ENCODE measurements around the gene FGF22.
"Not testable (repeated sequence)": the region's sequence is repeated elsewhere in the genome, so short reads cannot be mapped to it uniquely, and the experiment has no call there.

FGF22 gene

DNA sequence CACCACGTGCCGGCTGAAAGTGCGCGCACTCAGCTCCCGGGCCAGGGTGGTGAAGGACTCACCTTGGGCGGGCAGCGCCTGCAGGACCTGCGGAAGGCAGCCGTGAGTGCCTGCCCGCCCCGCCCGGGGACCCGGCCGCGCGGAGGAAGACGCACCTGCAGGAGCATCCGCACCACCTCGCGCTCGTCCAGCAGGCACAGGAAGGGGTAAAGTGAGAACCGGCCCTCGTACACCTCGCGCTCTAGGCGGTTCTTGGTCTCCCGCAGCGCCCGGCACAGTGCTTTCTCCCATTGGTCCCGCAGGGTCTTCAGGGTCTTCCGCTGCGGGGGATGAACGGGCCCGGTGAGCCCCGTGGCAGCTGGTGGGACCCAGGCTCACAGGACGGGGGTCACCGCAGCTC is 17.0 kb upstream of the FGF22 start:
- no peak for DNase-seq

DNA sequence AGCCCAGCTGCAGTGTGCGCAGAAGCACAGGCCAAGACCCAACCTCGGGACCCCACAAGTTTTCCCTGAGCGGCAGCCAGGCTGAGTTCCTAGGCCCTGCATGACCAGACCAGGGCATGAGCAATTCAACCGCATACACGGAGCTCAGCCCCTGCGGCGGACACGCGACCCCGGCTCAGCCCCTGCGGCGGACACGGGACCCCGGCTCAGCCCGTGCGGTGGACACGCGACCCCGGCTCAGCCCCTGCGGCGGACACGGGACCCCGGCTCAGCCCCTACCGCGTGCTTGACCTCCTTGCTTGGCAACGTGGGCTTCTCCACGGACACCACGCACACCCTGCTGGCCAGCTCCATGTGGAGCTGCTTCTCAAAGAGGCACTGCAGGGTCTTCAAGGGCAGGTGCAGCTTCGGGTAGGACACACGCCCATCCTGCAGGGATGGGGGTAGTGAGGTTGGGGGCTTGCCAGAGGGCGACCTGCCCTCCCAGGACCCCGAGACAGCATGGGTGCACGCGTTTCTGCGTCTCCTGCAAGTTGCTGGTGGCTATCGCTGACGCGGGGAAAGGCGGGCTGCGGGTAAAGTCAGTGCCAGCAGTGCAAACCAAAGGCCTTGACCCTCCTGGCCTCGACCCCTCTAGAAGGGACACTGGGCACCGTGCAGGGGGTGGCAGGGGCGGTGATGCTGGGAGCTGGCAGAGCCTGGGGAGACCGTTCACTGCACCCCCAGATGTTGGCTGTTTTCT is 16.3 kb upstream of the FGF22 start:
- no peak for DNase-seq

DNA sequence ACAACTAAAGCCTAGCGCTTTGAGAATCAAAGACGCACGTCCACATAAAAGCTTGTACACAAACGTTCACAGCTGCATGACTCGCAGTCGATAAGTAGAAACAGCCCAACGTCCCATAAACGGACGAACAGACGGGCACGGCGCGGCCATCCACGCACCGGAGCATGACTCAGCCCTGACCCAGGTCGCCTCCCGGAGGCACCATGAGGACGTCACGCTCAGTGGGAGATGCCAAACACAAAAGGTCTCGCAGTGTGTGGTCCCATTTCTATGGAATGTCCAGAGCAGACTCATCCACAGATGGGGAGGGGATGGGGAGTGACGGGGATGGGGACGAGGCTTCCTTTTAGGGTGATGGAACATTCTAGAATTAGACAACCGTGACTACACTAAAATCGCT is 15.7 kb upstream of the FGF22 start:
- DNase-seq, result no peak

DNA sequence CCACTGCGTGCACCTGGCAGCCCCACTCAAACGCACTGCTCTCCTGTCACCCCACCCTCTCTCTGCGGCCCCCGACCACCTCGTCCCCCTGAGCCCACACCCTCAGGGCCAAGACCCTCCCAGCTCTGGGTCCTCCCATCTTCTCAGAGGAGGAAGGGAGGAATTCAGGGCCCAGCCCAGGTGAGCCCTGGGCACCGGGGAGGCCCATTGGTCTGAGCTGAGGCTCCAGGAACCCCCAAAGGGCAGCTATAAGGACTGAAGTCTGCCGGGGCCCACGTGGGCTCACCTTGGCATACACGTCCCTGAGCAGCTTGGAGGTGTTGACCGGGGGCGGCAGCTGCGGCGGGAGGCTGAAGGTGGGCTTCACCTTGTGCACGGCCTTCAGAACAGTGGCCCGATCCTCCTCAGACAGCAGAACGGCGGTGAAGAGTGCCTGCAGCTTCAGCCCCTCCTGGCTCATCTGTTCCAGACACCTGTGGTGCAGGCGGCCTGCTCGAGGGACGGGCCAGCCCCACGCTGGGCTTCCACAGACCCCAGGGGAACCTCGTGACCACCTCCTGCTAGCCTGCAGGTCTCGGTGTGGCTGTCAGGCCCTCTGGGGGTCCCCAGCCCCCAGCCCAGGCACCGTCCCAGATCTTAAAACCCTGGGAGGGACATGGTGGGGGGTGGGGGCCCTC is 15.1 kb upstream of the FGF22 start:
- DNase-seq, result no peak

DNA sequence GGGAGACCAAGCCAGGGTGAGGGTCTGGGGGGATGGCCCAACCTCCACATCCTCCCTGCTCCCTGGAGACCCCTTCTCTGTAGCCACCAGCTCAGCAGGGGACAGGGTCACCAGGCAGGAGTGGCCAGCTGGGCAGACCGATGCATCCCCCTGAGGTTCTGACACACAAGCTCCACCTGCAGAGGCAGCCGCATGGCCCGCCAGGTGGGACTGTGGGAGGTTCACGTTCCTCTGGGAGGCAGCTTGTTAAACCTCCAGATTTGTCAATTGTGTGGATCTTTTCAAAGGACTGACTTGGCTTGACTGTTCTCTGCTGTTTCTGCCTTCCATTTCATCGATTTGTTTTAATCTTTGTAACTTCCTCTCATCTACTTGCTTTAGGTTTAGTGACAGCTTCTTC is 14.4 kb upstream of the FGF22 start:
- DNase-seq, result no peak

DNA sequence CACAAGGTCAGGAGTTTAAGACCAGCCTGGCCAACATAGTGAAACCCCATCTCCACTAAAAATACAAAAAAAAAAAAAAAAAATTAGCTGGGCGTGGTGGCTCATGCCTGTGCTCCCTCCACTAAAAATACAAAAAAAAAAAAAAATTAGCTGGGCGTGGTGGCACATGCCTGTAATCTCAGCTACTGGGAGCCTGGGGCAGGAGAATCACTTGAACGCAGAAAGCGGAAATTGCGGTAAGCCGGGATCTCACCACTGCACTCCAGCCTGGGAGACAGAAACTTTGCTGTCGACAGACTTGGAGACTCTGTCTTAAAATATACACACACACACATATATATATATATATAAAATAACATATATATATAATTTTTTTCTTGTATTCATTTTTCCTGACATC is 13.1 kb upstream of the FGF22 start:
- DNase-seq, result not testable (repeated sequence)

DNA sequence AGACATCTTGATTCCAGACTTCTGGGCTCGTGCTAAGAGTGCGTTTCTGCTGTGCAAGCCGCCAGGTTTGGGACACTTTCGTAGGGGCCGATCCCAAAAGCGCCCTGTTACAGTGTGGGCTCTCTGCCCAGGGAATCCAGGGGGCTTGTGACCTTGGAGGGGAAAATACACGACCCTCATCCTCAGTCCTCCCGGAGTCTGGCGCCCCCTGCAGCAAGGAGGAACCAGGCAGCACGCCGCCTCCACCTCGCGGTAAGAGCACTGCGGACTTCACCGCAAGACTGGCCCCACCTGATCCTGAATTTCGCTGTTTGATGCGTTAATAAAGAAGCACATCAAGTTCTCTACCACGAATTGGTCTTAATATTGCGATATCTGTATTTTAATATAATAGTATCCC is 11.5 kb upstream of the FGF22 start:
- no peak for DNase-seq

DNA sequence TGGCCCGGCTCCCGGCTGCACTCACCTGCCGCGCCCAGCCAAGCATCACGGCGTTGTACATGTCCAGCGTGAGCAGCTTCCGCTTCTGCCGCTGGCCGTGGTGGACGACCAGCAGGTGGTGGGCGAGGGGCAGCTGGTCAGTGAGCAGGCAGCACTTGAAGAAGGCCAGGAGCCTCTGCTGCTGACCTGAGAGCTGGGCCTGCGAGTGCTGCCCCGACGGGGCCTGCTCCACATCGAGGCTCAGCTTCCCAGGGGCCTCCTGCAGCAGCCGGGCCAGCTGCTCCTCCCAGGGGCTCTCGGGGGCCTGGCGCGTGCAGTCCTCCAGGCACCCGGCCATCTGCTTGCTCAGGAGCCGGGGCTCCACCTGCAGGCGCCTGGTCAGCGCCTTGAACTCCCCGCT is 10.2 kb upstream of the FGF22 start:
- not testable (repeated sequence) for DNase-seq

DNA sequence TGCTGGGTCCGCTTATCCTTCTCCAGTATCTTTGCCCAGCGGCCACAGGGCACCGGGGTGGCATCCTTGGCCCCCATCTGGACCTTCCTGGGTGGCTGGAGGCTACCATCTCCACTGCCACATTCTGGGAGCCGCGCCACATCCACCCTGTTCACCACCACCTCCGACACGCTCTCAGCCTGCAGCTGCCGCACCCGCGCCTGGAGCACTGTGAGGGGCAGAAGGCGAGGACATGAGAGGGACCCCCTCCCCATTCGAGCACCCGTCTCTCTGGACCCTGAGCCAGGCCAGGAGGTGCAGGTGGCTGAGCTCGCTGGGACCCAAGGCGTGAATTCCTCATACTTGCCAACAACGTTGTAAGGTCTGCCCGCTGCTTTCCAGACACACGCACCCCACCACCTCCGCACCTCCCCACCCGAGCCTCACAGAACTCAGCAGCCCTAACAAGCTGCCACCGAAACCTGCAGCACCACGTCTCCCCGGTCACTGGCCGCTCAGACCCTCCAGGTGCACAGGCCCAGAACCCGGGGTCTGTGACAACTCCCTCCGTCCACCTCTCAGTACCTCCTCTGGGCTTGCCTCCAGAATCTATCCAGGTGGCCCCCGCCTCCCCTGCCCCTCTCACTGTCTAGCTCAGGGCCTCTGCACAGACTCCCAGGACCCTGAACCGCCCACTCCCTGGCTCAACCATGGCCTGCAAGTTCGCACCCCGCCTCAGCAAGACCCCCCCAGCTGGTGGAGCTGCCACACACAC is 9.5 kb upstream of the FGF22 start:
- DNase-seq, result no peak

DNA sequence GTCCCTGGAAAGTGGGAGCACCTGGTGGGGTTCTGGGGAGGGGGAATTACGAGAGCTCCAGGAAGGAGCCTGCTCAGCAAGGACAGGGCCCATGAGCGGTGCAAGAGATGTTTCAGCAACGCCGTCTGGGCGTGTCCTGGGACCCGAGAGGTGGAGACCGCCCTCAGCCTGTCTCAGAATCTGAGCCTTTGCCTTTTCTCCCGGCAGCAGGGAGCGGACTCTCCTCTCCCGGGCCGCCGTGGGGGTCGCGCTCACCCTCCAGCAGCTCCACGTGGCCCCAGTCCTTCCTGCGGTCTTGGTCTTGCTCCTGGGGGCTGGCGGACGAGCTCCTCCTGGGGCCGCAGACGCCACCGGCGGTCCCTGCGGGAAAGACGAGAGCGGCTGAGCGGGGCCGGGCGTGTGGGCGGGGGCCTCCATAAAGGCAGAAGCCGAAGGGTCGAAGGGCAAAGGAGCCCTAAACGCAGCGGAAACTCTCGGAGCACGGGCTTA is 7.1 kb upstream of the FGF22 start:
- DNase-seq, result no peak

DNA sequence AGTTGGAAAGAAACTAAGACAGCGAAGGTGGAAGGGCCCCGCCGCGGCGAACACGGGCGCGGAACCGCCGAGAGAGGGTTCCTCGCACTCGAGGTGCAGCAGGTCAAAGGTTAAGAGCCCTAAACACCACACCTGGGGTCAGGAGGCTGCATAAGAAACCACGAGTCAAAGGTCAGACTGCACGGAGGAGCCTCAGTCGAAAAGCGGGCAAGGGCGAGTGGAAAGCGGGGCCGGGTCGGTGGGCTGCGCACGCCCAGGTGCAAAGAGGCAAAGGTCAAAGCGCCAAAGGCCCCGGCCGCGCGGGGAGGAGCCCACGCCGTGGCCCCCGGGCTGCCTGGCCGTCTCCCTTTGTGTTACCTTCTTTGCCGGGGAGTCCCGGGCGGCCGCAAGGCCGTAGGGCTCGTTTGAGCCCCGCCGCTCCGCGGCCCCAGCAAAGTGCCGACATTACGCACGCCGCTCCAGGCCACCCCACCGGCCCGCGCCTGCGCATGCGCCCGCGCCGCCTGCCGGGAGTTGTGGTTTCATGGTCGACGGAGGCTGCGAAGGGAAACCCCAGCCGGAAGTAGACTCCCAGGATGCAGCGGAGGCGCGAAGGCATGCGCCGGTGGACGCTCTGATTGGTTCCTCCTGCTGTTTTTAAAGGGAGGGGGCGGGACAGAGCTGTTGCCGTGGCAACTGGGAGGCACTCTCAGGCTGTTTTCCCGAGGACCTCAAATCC is 6.5 kb upstream of the FGF22 start, which contains the start of gene POLRMT:
Gene POLRMT (minus strand): TSS at position 470 of the 718 bp plus-strand sequence. CDS start 25 bp downstream, at position 445.
- peak; percentile 98 to 99 for DNase-seq

DNA sequence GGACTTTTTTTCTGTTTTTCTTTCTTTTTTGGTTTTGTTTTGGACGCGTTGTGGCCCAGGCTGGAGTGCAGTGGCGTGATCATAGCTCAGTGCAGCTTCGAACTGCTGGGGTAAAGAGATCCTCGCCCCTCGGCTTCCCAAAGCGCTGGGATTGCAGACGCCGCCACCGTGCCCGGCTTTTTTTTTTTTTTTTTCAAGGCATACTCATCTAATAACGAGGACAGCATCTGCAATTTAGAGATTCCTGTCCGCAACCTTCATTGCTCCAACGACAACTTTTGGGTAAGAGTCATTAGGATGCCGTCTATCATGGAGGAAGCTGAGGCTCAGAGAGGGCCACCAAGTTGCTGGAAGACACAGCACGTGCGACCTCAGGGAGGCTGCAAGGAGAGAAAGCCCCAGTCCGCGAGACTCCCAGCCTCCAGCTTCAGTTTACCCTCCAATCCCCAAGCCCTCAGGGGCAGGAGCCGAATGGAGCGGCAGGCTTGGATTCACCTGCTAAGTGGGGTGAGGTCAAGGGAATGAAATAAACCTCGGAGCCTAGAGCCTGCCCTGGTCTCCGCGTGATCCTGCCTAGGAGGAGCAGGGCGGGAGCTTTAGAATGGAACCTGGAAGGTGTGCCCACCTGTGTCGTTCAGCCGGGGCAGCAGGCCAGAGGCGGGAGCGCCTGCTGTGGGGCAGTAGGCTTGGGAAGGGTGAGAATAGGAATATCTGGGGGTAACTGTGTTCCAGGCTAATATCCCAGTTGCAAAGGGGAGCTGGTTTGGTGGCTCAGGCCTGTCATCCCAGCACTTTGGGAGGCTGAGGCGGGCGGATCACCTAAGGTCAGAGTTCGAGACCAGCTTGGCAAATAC is 5.7 kb upstream of the FGF22 start:
- no peak for DNase-seq

DNA sequence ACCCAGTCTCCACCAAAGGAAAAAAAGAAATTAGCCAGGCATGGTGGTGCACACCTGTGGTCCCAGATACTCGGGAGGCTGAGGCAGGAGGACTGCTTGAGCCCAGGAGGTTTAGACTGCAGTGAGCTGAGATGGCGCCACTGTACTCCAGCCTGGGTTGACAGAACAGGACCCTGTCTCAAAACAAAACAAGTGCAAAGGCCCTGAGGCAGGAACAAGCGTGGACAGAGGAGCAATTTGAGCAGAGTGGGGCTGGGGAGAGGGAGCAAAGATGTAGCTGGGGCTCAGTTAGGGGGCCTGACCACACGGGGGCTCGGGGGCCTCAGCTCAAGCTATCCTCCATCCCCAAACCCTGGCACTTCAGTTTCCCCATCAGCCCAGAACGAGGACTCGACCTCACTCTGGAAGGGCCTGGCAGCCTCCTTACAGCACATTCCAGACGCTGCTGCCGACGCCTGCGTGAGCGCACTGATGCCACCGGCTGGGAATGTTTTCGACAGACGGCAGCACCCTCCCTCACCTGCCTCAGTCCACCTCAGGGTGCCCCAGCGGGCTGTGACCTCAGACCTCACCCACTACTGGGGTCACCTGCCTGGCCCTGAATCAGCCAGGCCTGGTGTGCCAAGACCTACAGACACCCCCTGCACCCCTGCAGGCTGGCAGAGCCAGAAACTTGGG is 4.6 kb upstream of the FGF22 start:
- no peak for DNase-seq

DNA sequence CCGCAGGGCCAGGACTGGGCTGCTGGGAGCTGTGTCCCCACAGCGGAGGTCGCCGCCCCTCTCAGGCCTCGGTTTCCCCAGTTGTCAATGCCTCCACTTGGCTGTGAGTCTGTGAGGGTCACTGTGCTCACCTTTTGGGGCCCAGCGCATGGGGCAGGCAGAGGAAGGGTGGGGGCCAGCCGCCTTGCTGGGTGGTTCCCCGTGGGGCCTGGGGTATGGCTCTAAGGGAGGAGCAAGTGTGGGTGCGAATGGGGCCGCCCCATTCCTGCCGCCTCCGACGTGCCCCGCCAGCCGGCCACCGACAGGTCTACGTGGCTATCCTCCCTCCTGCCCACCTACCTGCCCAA is 800 bp upstream of the FGF22 start:
- DNase-seq, result no peak

DNA sequence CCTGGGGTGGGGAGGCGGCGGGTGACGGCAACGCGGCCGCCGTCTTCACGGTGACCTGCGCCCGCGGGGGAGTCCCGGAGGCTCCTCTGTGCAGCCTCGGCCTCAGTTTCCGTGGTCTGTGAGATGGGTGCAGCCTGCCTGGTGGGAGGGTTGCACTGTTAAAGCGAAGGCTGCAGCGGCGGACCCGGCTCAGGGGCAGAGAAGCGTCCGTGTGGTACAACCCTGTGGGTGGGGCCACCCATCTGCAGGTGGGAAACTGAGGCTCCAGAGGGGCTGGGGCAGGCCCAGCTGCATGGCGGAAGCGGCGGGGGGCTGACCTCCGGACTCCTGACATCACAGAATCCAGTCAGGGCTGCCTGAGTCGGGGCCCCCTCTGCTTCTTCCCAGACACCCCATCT is 481 bp downstream of the FGF22 start:
- no peak for DNase-seq

DNA sequence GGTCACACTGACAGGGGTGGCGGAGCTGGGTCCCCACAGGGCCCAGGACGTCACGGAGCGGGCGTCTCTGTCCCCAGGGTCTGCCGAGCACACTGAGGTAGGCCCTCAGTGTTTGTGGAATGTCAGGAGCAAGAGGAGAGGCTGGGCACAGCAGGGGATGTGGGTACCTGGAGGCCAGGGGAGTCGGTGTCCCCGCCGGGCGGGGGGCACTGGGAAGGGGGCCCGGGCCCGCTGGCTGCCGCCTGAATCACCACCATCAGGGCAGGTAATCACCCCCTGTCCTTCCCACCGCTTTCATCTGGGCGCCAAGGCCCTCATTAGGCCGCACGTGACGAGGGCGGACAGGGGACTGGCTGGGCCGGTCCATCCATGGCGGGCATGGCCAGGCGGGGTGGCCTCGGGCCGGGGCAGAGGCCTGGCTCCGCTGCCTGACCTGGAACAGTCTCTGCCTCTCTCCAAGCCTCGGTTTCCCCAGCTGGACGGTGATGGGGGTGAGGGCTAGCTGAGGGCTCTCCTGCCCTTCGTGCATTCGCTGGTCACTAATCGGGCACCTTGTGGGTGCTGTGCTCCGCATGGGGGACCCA is 1.0 kb downstream of the FGF22 start:
- no peak for DNase-seq

DNA sequence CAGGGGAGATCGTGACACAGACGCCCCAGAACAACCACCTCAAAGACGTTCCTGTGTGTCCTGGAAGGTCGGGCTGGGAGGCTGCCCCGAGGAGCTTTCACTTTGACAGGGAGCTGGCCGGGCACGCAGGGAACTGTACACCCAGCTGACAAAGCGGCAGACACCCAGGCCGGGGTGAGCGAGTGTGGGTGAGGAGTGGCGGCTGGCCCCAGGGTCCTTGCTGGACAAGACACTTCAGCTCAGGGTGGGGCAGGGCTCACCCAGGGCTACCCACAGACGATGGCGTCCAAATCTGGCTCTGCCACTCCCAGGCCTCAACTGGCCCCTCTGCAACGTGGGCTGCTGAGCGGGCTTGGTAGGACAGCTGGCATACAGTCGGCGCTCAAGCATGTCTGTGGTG is 2.0 kb downstream of the FGF22 start:
- no peak for DNase-seq

DNA sequence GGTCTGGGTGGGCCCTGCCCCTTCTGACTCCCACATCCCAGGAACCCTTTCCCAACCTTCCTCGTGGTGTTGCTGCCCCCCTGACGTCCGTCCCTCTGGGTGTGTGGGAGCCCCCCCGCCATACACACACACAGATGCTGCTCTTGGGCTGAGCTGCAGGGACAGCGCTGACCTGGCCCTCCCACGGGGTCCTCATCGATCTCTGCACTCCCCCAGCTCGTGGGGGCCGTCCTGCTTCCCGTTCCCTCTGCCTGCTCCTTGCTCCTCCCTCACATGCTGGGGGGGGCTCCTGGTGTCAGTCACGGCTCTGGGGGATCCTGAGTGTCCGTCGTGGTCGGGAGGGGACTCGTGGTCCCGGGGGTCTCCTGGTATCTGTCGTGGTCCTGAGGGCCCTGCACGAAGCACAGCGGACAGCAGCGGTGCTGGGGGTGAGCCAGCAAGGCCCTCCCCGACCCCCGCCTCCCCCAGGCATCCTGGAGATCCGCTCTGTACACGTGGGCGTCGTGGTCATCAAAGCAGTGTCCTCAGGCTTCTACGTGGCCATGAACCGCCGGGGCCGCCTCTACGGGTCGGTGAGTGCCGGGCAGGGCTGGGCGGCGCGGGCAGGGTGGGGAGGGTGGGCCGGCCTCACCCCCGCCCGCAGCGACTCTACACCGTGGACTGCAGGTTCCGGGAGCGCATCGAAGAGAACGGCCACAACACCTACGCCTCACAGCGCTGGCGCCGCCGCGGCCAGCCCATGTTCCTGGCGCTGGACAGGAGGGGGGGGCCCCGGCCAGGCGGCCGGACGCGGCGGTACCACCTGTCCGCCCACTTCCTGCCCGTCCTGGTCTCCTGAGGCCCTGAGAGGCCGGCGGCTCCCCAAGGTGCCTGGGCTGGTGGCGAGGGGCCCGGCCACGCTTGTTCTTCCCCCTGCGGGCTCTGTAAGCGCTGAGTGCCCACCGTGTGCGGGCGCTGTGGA is 3.4 kb downstream of the FGF22 start:
- no peak for DNase-seq

DNA sequence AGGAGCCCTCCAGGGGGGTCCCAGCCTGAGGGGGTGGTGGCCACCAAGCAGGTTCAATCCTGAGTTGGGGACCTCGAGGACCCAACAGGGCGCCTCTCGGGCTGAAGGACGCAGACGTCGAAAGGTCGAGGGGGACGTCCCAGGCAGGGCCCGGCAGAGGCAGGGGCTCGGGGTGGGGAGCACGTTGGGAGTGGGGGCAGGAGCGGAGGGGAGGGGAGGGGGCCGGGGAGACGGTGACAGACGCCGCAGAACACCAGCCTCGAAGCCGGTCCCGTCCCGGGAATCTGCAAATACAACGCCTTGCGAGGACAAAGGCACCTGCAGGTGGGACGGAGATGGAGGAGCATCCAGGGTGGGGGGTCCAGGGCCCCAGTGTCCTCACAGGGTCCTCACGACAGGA is 4.1 kb downstream of the FGF22 start:
- no peak for DNase-seq

DNA sequence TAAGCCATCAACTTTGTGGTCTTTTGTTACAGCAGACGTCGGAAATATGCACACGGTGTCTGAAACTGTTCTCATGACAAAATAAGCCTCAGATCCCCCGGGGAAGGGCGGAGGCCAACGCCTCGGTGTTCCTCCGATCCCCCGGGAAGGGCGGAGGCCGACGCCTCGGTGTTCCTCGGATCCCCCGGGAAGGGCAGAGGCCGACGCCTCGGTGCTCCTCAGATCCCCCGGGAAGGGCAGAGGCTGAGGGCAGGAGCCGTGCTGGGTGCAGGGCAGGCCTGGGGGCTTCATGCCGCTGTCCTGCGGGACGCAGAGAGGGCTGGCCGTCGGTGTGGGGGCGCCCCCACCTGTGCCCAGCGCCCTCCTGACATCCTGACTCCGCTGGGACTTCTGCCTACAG is 4.7 kb downstream of the FGF22 start:
- DNase-seq, result no peak

Data from CD4-positive, alpha-beta T cell treated with Interleukin-4 for 1 hour (primary cell).